Measurements from ENCODE around the gene HSPA1A. TPM values are rescaled to one million over a fixed set of nuclear protein-coding genes. Genes with fewer than 3 reads are reported as not detected.
A peak's percentile ranks its signal among the peaks of the same experiment; 100 is the strongest.

Gene HSPA1A
- 100 to 1,000 TPM; 158 to 362 (median 223) TPM for total RNA-seq

DNA sequence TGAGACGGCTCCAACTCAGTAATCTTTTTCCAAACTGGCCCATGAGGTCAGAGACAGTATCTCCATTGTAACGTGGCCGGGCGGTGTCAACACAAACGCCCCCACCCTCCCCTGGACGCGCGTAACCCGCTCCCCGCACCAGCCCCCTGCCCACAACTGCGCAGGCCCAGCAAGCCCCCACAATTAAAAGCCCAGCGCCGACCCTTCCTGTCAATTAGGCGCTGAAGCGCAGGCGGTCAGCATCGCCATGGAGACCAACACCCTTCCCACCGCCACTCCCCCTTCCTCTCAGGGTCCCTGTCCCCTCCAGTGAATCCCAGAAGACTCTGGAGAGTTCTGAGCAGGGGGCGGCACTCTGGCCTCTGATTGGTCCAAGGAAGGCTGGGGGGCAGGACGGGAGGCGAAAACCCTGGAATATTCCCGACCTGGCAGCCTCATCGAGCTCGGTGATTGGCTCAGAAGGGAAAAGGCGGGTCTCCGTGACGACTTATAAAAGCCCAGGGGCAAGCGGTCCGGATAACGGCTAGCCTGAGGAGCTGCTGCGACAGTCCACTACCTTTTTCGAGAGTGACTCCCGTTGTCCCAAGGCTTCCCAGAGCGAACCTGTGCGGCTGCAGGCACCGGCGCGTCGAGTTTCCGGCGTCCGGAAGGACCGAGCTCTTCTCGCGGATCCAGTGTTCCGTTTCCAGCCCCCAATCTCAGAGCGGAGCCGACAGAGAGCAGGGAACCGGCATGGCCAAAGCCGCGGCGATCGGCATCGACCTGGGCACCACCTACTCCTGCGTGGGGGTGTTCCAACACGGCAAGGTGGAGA, at the start of gene HSPA1A, which contains the start of gene HSPA1L:
Gene HSPA1A (plus strand): TSS at position 519 of the 814 bp plus-strand sequence. CDS start 214 bp downstream, at position 733.
Gene HSPA1L (minus strand): TSS at position 259 of the 814 bp plus-strand sequence. CDS start 3,311 bp downstream, outside the sequence.
- Histone ChIP-seq H3K4me3 (peak within 1 kb of the TSS; percentile 50 to 84 (median 64)), H3K27ac (peak within 1 kb of the TSS; percentile 91 to 99 (median 97)), H3K4me1 (peaks cover 27 to 54% (median 32%) of the 10 kb centered on the region in 3 donors), H3K27me3 (no peaks in the 10 kb centered on the region), H3K9me3 (no peaks in the 10 kb centered on the region), H3K36me3 (no peaks in the 10 kb centered on the region)
- intact Hi-C loops (cut with DNase I): no loop called here
- TF ChIP-seq, protein P1, sequence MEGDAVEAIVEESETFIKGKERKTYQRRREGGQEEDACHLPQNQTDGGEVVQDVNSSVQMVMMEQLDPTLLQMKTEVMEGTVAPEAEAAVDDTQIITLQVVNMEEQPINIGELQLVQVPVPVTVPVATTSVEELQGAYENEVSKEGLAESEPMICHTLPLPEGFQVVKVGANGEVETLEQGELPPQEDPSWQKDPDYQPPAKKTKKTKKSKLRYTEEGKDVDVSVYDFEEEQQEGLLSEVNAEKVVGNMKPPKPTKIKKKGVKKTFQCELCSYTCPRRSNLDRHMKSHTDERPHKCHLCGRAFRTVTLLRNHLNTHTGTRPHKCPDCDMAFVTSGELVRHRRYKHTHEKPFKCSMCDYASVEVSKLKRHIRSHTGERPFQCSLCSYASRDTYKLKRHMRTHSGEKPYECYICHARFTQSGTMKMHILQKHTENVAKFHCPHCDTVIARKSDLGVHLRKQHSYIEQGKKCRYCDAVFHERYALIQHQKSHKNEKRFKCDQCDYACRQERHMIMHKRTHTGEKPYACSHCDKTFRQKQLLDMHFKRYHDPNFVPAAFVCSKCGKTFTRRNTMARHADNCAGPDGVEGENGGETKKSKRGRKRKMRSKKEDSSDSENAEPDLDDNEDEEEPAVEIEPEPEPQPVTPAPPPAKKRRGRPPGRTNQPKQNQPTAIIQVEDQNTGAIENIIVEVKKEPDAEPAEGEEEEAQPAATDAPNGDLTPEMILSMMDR (IDR thresholded peaks at IDR 0.05): peak in 1 of 6 experiments; percentile 22
- peak; percentile 67 to 100 (median 100) for TF ChIP-seq POLR2A (IDR thresholded peaks at IDR 0.05)
- peak; percentile 61 for DNase-seq
- 0% methylated on average over 6 to 8 of the region's 56 CpGs for WGBS, 2 donors

DNA sequence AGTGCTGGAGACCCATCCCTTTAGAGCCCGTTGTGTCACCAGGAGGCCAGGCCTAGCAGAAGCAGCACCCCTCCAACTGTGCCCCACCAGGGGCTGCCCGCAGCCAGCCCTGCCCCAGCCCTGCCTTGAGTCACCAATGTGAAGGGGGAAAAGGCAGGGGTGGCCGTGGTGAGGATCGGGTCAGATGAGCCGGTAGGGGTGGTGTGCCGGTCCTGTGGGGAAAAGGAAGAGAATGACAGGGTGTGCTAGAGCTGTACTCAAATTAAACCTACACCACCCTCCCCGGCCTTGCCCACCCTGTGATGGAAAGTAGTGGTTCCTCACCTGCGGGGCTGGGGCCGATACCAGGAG, 49.8 kb upstream of the HSPA1A start:
- no peak for DNase-seq
- no peaks in the 10 kb centered on the region for H3K9me3 ChIP-seq
- intact Hi-C loops (cut with DNase I): loop anchor here (5.0 kb wide), 1 partner anchor 88 kb away; no protein-coding TSS in a partner anchor
- no peak for TF ChIP-seq POLR2A (IDR thresholded peaks at IDR 0.05)
- TF ChIP-seq, protein P1 (IDR thresholded peaks at IDR 0.05): no peak
- peaks cover 3 to 38% (median 3%) of the 10 kb centered on the region in 3 donors for H3K4me1 ChIP-seq
- H3K27ac ChIP-seq: no peak overlapping the region
- H3K36me3 ChIP-seq: peaks cover 0 to 12% (median 0%) of the 10 kb centered on the region in 3 donors
- WGBS, 2 donors: 85 to 86% methylated on average over 6 to 9 of the region's 9 CpGs
- H3K27me3 ChIP-seq: no peaks in the 10 kb centered on the region
- H3K4me3 ChIP-seq: no peak overlapping the region

DNA sequence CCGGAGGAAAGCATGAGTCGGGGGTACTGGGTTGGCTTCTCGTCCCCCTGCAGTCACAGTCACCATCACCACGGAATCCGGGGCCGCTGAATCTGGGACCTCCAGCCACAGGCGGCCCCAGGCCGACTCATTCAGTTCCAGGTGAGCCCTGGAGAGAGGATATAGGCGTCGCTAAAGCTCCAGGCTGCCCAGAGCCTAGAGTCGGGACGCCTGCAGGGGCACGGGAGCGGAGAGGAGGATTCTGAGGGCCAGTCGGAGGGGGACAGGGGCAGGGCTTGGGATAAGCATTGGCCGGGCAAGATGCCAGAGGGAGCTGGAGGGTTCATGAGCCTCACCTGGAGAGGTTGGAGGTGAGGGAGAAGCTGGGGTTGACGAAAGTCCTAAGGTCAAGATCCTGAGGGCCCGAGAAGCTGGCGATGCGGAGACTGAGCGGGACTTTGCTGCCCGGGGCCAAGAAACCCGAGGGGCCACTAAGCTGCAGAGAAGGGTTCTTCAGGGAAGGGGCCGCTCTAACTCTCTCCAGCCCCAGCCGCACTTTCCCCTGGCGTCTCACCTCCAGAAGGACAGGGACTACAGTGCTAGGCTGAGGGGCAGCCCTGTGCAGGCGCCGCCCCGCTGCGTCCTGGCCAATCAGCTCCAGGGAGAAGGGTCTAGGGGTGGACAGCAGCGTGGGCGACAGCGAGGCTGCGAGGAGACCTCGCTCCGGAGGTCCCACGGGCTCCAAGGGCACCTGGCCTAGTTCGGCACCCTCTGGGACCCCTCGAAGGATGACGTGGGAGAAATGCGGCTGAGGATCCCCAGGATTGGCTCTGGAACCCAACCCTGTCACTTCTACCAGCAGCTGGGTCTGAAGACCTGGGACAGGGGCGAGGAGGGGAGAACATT, 49.2 kb upstream of the HSPA1A start:
- TF ChIP-seq POLR2A (IDR thresholded peaks at IDR 0.05): no peak
- TF ChIP-seq, protein P1 (IDR thresholded peaks at IDR 0.05): no peak
- Histone ChIP-seq H3K9me3 (no peaks in the 10 kb centered on the region), H3K27ac (no peak overlapping the region), H3K4me1 (peaks cover 3 to 40% (median 3%) of the 10 kb centered on the region in 3 donors), H3K27me3 (no peaks in the 10 kb centered on the region), H3K4me3 (peak overlapping the region in 3 of 4 donors; percentile 5 to 52 (median 20)), H3K36me3 (peaks cover 0 to 10% (median 0%) of the 10 kb centered on the region in 3 donors)
- intact Hi-C loops (cut with DNase I): loop anchor here (5.0 kb wide), 1 partner anchor 89 kb away; no protein-coding TSS in a partner anchor
- no peak for DNase-seq
- WGBS, 2 donors: 67% methylated on average over 11 to 22 of the region's 42 CpGs

DNA sequence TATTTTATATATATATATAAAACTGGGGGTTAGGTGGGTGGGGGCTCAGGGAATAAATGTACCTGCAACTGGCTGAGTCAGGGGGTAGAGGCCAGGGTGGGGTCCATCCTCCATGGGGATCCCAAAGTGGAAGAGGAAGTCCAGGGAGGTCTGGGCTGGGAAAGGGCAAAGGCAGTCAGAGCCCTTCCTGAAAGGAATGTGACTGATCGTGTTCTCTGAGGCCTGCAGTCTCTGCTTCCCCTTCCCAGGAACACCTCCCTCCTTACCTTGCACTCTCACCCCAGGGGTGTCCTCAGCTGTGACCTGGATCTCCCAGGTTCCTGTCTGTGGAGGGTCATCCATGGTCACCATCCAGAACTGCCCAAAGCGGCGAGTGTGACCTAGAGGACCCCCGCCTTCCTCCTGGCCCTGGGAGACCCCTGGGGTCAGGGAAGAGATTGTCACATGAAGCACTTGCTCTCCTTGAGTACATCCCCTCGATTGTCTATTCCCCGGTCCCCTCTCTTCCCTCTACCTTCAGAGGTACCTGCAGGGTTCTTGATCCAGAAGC, 48.2 kb upstream of the HSPA1A start:
- 70 to 89% methylated on average over 3 to 6 of the region's 6 CpGs for WGBS, 2 donors
- Histone ChIP-seq H3K4me1 (peaks cover 3 to 40% (median 3%) of the 10 kb centered on the region in 3 donors), H3K9me3 (no peaks in the 10 kb centered on the region), H3K36me3 (peaks cover 0 to 2% (median 0%) of the 10 kb centered on the region in 3 donors), H3K27me3 (no peaks in the 10 kb centered on the region), H3K27ac (no peak overlapping the region), H3K4me3 (no peak overlapping the region)
- TF ChIP-seq, protein P1 (IDR thresholded peaks at IDR 0.05): no peak
- TF ChIP-seq POLR2A (IDR thresholded peaks at IDR 0.05): no peak
- no peak for DNase-seq
- intact Hi-C loops (cut with DNase I): loop anchor here (5.0 kb wide), 1 partner anchor 90 kb away; no protein-coding TSS in a partner anchor

All from esophagus squamous epithelium (tissue), 5 donors.